Hepatocyte (in vitro differentiated cells): ENCODE data around the gene LY6G6F. TPM values are rescaled to one million over a fixed set of nuclear protein-coding genes. Genes with fewer than 3 reads are reported as not detected.

Experiments used
- DNase-seq: peaks from one replicate; pipeline ENCODE4 v3.0.0-alpha.2; 2016; ENCODE audit warnings: low spot score
- H2AFZ ChIP-seq: fragments of 200-600 bp; sonication (generic); 2 replicates; pipeline ENCODE4 v1.6.0; 2016; ENCODE audit warnings: antibody characterized with exemption, mild to moderate bottlenecking
- H3K27ac ChIP-seq: fragments of 200-600 bp; sonication (generic); 2 replicates; pipeline ENCODE4 v1.5.1; 2016; ENCODE audit warnings: mild to moderate bottlenecking
- H3K27me3 ChIP-seq: fragments of 200-600 bp; sonication (generic); 2 replicates; pipeline ENCODE4 v1.6.1; 2016
- H3K36me3 ChIP-seq: fragments of 200-600 bp; sonication (generic); replicated peaks from 2 replicates; pipeline ENCODE4 v1.5.1; 2016; ENCODE audit warnings: low read depth; ENCODE audit not compliant: insufficient read depth
- H3K4me1 ChIP-seq: fragments of 200-600 bp; sonication (generic); 2 replicates; pipeline ENCODE4 v1.5.1; 2016; ENCODE audit warnings: mild to moderate bottlenecking, moderate library complexity; ENCODE audit not compliant: insufficient read depth
- H3K4me2 ChIP-seq: fragments of 200-600 bp; sonication (generic); 2 replicates; pipeline ENCODE4 v1.6.0; 2016
- H3K4me3 ChIP-seq: fragments of 200-600 bp; sonication (generic); 2 replicates; pipeline ENCODE4 v1.5.1; 2016; ENCODE audit warnings: mild to moderate bottlenecking
- H3K79me2 ChIP-seq: fragments of 200-600 bp; sonication (generic); 2 replicates; pipeline ENCODE4 v1.6.0; 2017; ENCODE audit warnings: mild to moderate bottlenecking
- H3K9me2 ChIP-seq: fragments of 200-600 bp; sonication (generic); replicated peaks from 2 replicates; pipeline ENCODE4 v1.6.0; 2017; ENCODE audit warnings: mild to moderate bottlenecking; ENCODE audit not compliant: insufficient read depth
- H3K9me3 ChIP-seq: fragments of 200-600 bp; sonication (generic); 2 replicates; pipeline ENCODE4 v1.5.1; 2016; ENCODE audit warnings: low read depth, mild to moderate bottlenecking
- H4K20me1 ChIP-seq: fragments of 200-600 bp; sonication (generic); 2 replicates; pipeline ENCODE4 v1.6.0; 2016; ENCODE audit warnings: mild to moderate bottlenecking; ENCODE audit not compliant: insufficient read depth, poor library complexity, severe bottlenecking
- CTCF ChIP-seq: fragments of 200-600 bp; sonication (generic); IDR thresholded peaks from 2 replicates; pipeline ENCODE4 v1.5.1; 2016; ENCODE audit warnings: antibody characterized with exemption, mild to moderate bottlenecking; ENCODE audit not compliant: poor library complexity
- EZH2 ChIP-seq: fragments of 200-600 bp; sonication (generic); IDR thresholded peaks from 2 replicates; pipeline ENCODE4 v1.6.1; 2016; ENCODE audit warnings: antibody characterized with exemption, mild to moderate bottlenecking, borderline replicate concordance
- EZH2phosphoT487 ChIP-seq: fragments of 200-600 bp; sonication (generic); IDR thresholded peaks from one replicate; pipeline ENCODE4 v1.6.1; 2018; ENCODE audit warnings: antibody characterized with exemption, mild to moderate bottlenecking, low read depth, moderate library complexity; ENCODE audit not compliant: unreplicated experiment, severe bottlenecking
- WGBS: methylation state at CpG from one replicate; pipeline ENCODE4 v1.1.6; 2016; ENCODE audit warnings: low lambda C conversion rate; ENCODE audit errors: missing lambda C conversion rate; 5-methylcytosine and 5-hydroxymethylcytosine counted together
- polyA plus RNA-seq: library from polyadenylated mRNA; unstranded; fragments of >200 nt; fragmentation: Nextera tagmentation; extraction: Ambion mirVana; gene quantifications from 2 replicates; pipeline ENCODE4 v1.2.1, GENCODE V29; 2016
- total RNA-seq: library from RNA; depleted of rRNA; stranded (reverse); fragments of >200 nt; gene quantifications from 2 replicates; pipeline ENCODE4 v1.2.3, GENCODE V29; 2014

Gene LY6G6F
- total and polyA plus RNA-seq, 2 experiments from 2014 or later, result not detected

GRCh38 chr6:31676904-31677303 is 29.8 kb upstream of the LY6G6F start:
- TF ChIP-seq EZH2phosphoT487 (no peak), CTCF (no peak)
- Histone ChIP-seq H4K20me1 (no peaks in the 10 kb centered on the region), H3K36me3 (no peaks in the 10 kb centered on the region), H3K27me3 (no peaks in the 10 kb centered on the region), H3K9me3 (no peaks in the 10 kb centered on the region), H3K27ac (no peak overlapping the region), H3K4me2 (no peak overlapping the region), H3K79me2 (no peaks in the 10 kb centered on the region), H3K4me1 (peaks cover 5% of the 10 kb centered on the region), H3K4me3 (no peak overlapping the region), H3K9me2 (no peaks in the 10 kb centered on the region), H2AFZ (no peak overlapping the region)
- DNase-seq, result no peak
- WGBS, result 60% methylated on average over 6 of the region's 6 CpGs

GRCh38 chr6:31677955-31678354 is 28.7 kb upstream of the LY6G6F start:
- no peak overlapping the region for H3K4me2 ChIP-seq
- H2AFZ ChIP-seq, result no peak overlapping the region
- H3K79me2 ChIP-seq, result no peaks in the 10 kb centered on the region
- no peaks in the 10 kb centered on the region for H3K9me2 ChIP-seq
- no peaks in the 10 kb centered on the region for H3K27me3 ChIP-seq
- H3K4me1 ChIP-seq, result peaks cover 5% of the 10 kb centered on the region
- H3K36me3 ChIP-seq, result no peaks in the 10 kb centered on the region
- H3K9me3 ChIP-seq, result no peaks in the 10 kb centered on the region
- TF ChIP-seq EZH2phosphoT487 (no peak), CTCF (no peak), EZH2 (no peak)
- no peak overlapping the region for H3K27ac ChIP-seq
- no peak for DNase-seq
- no peak overlapping the region for H3K4me3 ChIP-seq
- WGBS, result 78% methylated on average over 8 of the region's 8 CpGs
- H4K20me1 ChIP-seq, result no peaks in the 10 kb centered on the region

GRCh38 chr6:31680226-31681134 is 26.2 kb upstream of the LY6G6F start, which contains the start of gene LY6G5C:
TSS of gene LY6G5C (minus strand) at chr6:31681067. CDS start at chr6:31680373, 694 bp downstream.
- no peaks in the 10 kb centered on the region for H3K9me3 ChIP-seq
- peak within 1 kb of the TSS; percentile 83 for H2AFZ ChIP-seq
- no peaks in the 10 kb centered on the region for H3K79me2 ChIP-seq
- H4K20me1 ChIP-seq, result no peaks in the 10 kb centered on the region
- DNase-seq, result peak; percentile 89
- peak within 1 kb of the TSS; percentile 39 for H3K4me3 ChIP-seq
- peaks cover 5% of the 10 kb centered on the region for H3K4me1 ChIP-seq
- H3K36me3 ChIP-seq, result no peaks in the 10 kb centered on the region
- peak within 1 kb of the TSS; percentile 96 for H3K4me2 ChIP-seq
- H3K27me3 ChIP-seq, result no peaks in the 10 kb centered on the region
- H3K9me2 ChIP-seq, result no peaks in the 10 kb centered on the region
- peak within 1 kb of the TSS; percentile 84 for H3K27ac ChIP-seq
- WGBS, result 15% methylated on average over 17 of the region's 17 CpGs
- no peak for TF ChIP-seq EZH2
- TF ChIP-seq CTCF, result peak; percentile 92
